Measurements from ENCODE around the gene PARL.

The PARL gene

DNA sequence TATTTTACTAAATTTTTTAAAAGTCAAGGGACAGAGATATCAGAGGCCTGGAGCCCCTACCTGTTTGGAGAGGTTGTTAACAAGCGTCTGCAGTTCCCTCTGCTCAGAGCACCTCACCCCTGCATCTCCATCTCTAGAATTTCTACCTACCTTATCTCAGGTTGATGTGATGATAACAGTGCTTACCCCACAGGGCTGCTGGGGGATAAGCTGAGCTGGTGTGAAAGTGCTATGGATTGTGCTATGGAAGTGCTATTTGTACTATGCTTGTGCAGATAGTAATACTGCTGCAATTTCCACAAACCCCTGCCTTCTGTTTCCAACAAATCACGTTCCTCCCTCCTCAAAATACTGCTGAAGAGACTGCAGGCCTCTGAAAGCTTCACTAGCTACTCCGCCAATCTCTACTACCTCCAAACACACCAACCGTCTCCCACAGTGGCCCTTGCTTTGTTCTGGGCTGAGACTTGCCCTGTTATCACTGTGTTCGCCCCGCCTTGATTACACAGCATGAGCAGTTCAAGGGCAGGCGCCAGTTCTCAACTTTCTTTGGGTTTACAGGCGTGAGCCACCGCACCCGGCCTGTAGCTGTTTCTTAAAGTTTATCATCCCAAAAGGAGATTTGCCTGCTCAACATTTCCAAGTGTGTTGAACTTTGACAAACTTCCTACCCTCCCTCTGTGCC is 28.4 kb upstream of the PARL start:
- TF ChIP-seq, protein P1, sequence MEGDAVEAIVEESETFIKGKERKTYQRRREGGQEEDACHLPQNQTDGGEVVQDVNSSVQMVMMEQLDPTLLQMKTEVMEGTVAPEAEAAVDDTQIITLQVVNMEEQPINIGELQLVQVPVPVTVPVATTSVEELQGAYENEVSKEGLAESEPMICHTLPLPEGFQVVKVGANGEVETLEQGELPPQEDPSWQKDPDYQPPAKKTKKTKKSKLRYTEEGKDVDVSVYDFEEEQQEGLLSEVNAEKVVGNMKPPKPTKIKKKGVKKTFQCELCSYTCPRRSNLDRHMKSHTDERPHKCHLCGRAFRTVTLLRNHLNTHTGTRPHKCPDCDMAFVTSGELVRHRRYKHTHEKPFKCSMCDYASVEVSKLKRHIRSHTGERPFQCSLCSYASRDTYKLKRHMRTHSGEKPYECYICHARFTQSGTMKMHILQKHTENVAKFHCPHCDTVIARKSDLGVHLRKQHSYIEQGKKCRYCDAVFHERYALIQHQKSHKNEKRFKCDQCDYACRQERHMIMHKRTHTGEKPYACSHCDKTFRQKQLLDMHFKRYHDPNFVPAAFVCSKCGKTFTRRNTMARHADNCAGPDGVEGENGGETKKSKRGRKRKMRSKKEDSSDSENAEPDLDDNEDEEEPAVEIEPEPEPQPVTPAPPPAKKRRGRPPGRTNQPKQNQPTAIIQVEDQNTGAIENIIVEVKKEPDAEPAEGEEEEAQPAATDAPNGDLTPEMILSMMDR (IDR thresholded peaks at IDR 0.05; ENCODE audit: low read depth, low read length) = no peak

DNA sequence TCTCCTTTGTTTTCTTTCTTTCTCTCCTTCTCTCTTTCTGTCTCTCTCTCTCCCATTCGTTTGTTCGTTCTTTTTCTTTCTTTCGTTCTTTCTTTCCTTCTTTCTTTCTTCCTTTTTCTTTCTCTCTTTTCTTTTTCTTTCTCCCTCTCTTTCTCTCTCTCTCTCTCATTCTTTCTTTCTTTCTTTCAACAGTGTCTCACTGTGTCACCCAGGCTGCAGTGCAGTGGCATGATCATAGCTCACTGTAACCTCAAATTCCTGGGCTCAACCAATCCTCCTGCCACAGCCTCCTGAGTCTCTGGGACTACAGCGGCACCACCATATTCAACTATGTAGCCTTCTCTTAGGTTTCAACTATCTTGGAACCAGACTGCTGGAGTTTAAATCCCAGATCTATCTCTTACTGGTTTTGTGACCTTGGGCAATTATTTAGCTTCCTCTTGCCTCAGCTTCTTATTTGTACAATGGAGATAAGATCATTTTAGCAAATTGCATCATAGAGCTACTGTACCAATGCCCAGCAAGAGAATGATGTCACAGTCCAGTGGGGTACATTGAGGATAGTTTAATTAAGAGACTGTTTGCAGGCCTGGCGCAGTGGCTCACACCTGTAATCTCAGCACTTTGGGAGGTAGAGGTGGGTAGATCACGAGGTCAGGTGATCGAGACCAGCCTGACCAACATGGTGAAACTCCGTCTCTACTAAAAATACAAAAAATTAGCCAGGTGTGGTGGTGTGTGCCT is 27.3 kb upstream of the PARL start:
- TF ChIP-seq, protein P1 (IDR thresholded peaks at IDR 0.05; ENCODE audit: low read depth, low read length) = no peak

More for the DNA sequence above, 28.4 kb upstream of the PARL start:
- no peak overlapping the region for H3K4me3 ChIP-seq (ENCODE audit: low read depth, low read length)

DNA sequence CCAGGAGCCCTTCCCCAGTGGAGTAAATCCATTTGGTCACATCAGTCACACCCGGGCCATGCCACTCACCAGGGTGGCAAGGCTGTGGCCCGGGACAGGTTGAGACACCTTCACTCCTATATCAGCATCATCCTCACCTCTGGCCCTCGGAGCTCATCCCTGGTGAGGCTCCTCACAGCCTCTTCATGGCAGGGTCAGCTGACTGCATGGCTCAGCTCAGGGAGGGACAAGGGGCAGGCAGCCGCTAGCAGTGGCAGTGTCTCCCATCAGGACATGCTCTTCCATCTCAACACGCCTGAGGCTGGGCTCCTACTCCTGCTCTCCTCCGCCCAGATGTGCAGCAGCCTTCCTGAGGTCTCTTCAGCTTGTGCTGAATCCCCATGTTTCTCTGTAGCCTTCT is 26.4 kb upstream of the PARL start:
- no peak overlapping the region for H3K4me3 ChIP-seq (ENCODE audit: low read depth, low read length)
- TF ChIP-seq, protein P1 (IDR thresholded peaks at IDR 0.05; ENCODE audit: low read depth, low read length) = no peak

More for the DNA sequence above, 27.3 kb upstream of the PARL start:
- no peak overlapping the region for H3K4me3 ChIP-seq (ENCODE audit: low read depth, low read length)

DNA sequence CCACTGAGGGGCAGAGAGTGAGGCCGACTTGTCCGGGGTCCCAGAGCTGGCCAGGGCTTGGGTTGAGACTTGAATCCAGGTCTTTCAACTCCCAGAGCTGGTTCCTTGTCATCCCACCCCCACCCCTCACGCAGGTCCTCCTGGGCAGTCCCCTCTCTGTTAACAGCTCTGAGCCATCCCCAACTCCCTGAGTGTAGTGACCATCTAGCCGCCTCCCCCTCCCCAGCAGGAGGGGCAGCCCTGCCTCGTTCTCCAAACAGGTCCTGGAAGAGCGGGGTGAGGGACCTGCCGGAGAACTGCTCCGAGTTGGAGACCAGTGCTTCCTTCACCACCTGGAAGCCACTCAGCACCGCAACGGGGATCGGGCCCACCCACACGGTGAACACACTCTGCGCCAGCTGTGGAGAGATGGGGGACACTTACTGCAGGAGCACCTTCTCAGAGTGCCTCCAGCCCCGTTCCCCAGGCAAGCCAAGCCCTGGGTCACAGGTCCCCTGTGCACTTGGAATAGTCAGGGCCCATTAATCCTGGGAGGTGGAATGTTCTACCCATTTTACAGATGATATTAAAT is 24.4 kb upstream of the PARL start:
- no peak overlapping the region for H3K4me3 ChIP-seq (ENCODE audit: low read depth, low read length)
- TF ChIP-seq, protein P1 (IDR thresholded peaks at IDR 0.05; ENCODE audit: low read depth, low read length) = no peak

DNA sequence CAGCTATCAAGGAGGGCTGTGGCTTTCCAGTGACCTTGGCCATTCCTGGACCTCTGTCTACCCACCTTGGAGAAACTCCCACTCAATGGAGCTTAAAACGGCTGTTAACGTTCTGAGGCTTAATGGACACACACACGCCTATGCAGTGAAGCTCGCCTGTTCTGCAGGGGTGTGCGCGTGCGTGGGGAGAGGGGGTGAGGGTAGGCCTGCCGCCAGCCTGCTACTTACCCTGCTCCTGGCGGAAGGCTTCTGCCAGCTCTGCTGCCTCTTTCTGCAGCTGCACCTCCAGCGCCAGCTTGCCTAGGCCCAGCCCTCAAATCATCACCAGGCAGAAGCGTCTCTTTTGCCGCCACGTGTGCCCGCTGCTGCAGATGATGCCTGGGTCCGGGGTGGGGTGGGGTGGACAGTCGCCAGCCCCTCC is 23.2 kb upstream of the PARL start:
- H3K4me3 ChIP-seq (ENCODE audit: low read depth, low read length) = no peak overlapping the region
- TF ChIP-seq, protein P1 (IDR thresholded peaks at IDR 0.05; ENCODE audit: low read depth, low read length) = no peak

DNA sequence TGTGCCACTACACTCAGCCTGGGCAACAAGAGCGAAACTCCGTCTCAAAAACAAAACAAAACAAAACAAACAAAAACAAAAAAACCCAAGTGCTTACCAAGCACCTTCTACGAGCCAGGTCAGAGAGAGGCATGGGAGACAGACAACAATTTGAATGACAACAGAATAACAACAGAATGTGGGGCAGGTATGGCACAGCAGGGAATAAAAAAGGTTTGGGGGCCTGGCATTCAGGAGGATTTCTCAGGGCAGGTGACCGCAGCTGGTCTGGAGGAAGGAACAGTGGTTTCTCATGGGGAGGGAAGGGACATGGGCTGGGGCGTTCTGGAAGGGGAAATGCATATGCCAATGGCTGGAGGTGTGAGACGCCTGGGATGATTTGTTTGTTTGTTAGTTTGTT is 22.5 kb upstream of the PARL start:
- no peak overlapping the region for H3K4me3 ChIP-seq (ENCODE audit: low read depth, low read length)
- TF ChIP-seq, protein P1 (IDR thresholded peaks at IDR 0.05; ENCODE audit: low read depth, low read length) = no peak

All from WI38 (cell line).